Measurements from ENCODE around the gene HYAL3. TPM values are rescaled to one million over a fixed set of nuclear protein-coding genes. Genes with fewer than 3 reads are reported as not detected.
A peak's percentile ranks its signal among the peaks of the same experiment; 100 is the strongest.

Gene HYAL3
- total and polyA plus RNA-seq, 2 donors (not counting 1 experiment from before 2014, with no cell fraction given): 3.7 to 4.2 TPM

DNA sequence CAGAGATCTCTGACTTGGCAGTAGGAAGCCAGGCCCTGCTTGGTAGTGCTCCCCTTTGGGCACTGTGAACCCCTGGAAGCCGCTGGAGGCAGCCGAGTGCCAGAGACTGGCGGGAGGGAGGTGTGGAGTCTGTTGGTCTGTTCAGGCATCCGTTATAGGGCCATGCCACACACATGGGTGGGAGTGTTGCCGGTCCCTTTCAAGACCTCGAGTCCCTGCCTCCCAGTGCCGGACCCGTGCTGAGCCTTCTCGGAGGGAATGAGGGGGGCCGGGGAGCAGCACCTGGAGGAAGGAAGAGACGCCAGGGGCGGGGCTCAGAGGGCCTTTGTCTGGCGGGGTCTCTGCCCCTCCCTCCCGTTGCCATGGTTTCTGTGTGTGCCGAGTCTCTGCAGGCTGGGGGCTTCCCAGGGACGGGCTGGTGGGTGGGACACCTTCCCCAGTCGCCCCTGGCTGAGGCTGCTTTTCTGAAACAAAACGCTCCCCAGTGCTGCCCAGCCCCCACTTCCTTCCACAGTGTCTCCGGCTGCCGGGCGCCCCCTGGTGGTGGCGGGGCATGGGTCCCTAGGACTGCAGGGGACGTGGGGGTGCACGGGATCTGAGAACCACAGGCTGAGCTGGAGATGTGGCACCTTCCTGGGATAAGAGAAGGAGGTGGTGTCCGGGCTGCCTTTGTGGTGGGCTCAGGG lies 53.2 kb downstream of the HYAL3 start:
- peaks cover 82% of the 10 kb centered on the region for H3K4me1 Mint-ChIP-seq
- Histone ChIP-seq H3K27me3 (replicated peaks in 1 of 4; ENCODE audit: control extremely low read depth in 1 of 4, control insufficient read depth in 3 of 4, insufficient read depth in 4 of 4, low read length in 3 of 4) (no peaks in the 10 kb centered on the region), H3K9ac (ENCODE audit: low read length) (peak overlapping the region; percentile 52), H3K9me3 (ENCODE audit: control extremely low read depth in 1 of 3, control insufficient read depth in 2 of 3, insufficient read depth in 1 of 3, low read length in 2 of 3) (no peaks in the 10 kb centered on the region), H4K20me1 (ENCODE audit: control insufficient read depth, insufficient read depth, low read length, poor library complexity, severe bottlenecking) (peaks cover 96% of the 10 kb centered on the region), H3K4me3 (ENCODE audit: control extremely low read depth in 1 of 5, extremely low read depth in 1 of 5, insufficient read depth in 1 of 5, low read depth in 2 of 5, low read length in 4 of 5) (peak overlapping the region in 4 of 5 experiments; percentile 37 to 50 (median 40)), H3K4me1 (ENCODE audit: control insufficient read depth in 2 of 2, insufficient read depth in 2 of 2, low read length in 2 of 2) (peaks cover 66 to 94% of the 10 kb centered on the region in 2 donors), H3K27ac (ENCODE audit: low read length in 2 of 2) (peak overlapping the region; percentile 76 to 86), H3K4me2 (replicated peaks; ENCODE audit: low read depth, low read length, poor library complexity, severe bottlenecking) (peak overlapping the region; percentile 81), H3K36me3 (replicated peaks in 1 of 2; ENCODE audit: control extremely low read depth in 1 of 2, control insufficient read depth in 1 of 2, extremely low read depth in 1 of 2, insufficient read depth in 2 of 2, low read length in 1 of 2) (peaks cover 0 to 51% of the 10 kb centered on the region in 2 experiments), H2AFZ (ENCODE audit: insufficient read depth, low read depth, low read length, poor library complexity, severe bottlenecking) (no peak overlapping the region), H3K79me2 (ENCODE audit: control insufficient read depth, insufficient read depth, low read length) (peaks cover 100% of the 10 kb centered on the region)
- ATAC-seq (ENCODE audit: low read depth) (peak; percentile 66), DNase-seq (peak; percentile 92)
- POLR2A ChIA-PET: interaction anchor here (0.6 to 1.8 kb wide), 7 partner anchors 11 to 19 kb away, joined by 3 to 10 read pairs (median 4); partner anchors contain the start of gene GNAI2
- H3K4me3 Mint-ChIP-seq: peak overlapping the region; percentile 82
- peak overlapping the region; percentile 89 for H3K27ac Mint-ChIP-seq
- H3K9me3 Mint-ChIP-seq (ENCODE audit: insufficient read depth): no peaks in the 10 kb centered on the region
- no peaks in the 10 kb centered on the region for H3K27me3 Mint-ChIP-seq
- CTCF ChIA-PET: interaction anchor here (0.7 to 27.3 kb wide), 20 partner anchors 12 to 125 kb away, joined by 3 to 596 read pairs (median 5); partner anchors contain the start of genes GNAI2, GNAT1 and IFRD2
- intact Hi-C loops (cut with micrococcal nuclease): loop anchor here (1.0 to 2.0 kb wide), 6 partner anchors 8 to 52 kb away; partner anchors contain the start of gene IFRD2
- TF ChIP-seq EZH2 (IDR thresholded peaks at IDR 0.05; ENCODE audit: borderline replicate concordance, insufficient read depth, low read depth, low read length, poor library complexity, severe bottlenecking): no peak
- TF ChIP-seq, protein P1, sequence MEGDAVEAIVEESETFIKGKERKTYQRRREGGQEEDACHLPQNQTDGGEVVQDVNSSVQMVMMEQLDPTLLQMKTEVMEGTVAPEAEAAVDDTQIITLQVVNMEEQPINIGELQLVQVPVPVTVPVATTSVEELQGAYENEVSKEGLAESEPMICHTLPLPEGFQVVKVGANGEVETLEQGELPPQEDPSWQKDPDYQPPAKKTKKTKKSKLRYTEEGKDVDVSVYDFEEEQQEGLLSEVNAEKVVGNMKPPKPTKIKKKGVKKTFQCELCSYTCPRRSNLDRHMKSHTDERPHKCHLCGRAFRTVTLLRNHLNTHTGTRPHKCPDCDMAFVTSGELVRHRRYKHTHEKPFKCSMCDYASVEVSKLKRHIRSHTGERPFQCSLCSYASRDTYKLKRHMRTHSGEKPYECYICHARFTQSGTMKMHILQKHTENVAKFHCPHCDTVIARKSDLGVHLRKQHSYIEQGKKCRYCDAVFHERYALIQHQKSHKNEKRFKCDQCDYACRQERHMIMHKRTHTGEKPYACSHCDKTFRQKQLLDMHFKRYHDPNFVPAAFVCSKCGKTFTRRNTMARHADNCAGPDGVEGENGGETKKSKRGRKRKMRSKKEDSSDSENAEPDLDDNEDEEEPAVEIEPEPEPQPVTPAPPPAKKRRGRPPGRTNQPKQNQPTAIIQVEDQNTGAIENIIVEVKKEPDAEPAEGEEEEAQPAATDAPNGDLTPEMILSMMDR (IDR thresholded peaks at IDR 0.05): peak; percentile 96
- 2% methylated on average over 18 of the region's 25 CpGs for WGBS (ENCODE audit: insufficient coverage)

DNA sequence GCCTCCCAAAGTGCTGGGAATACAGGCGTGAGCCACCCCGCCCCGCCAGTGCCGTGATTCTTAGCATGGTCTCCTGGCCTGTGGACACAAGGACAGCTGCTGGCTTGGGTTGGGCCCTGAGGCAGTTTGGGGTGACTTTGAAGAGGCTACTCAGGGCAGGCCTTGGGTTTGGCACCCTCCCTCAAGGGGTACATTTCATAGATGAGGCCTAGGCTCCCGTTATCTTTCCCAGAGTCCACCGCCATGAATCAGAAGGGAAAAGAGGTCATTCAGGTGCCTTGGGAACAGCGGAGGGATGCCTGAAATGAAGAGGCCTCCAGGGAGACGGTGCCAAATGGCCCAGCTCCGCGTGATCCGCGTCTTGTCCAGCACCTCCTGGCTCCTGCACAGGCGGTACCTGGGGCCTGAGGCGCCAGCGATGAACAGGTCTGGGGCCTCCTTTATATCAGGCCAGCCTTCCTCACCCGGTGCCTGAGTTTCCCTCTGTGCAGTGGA lies 53.9 kb downstream of the HYAL3 start:
- H3K4me2 ChIP-seq (replicated peaks; ENCODE audit: low read depth, low read length, poor library complexity, severe bottlenecking): peak overlapping the region; percentile 81
- H3K27ac ChIP-seq (ENCODE audit: low read length in 2 of 2): peak overlapping the region; percentile 76 to 86
- Mint-ChIP-seq H3K9me3 (ENCODE audit: insufficient read depth) (no peaks in the 10 kb centered on the region), H3K4me1 (peaks cover 83% of the 10 kb centered on the region), H3K27me3 (no peaks in the 10 kb centered on the region), H3K4me3 (peak overlapping the region; percentile 82), H3K27ac (peak overlapping the region; percentile 89)
- ChIA-PET CTCF (interaction anchor here (3.8 to 27.3 kb wide), 3 partner anchors 3 to 13 kb away, joined by 70 to 596 read pairs (median 596); partner anchors contain the start of gene GNAI2), POLR2A (no interaction called here)
- peaks cover 100% of the 10 kb centered on the region for H3K79me2 ChIP-seq (ENCODE audit: control insufficient read depth, insufficient read depth, low read length)
- peak overlapping the region in 3 of 5 experiments; percentile 37 to 50 (median 38) for H3K4me3 ChIP-seq (ENCODE audit: control extremely low read depth in 1 of 5, extremely low read depth in 1 of 5, insufficient read depth in 1 of 5, low read depth in 2 of 5, low read length in 4 of 5)
- no peak for ATAC-seq (ENCODE audit: low read depth)
- H3K36me3 ChIP-seq (replicated peaks in 1 of 2; ENCODE audit: control extremely low read depth in 1 of 2, control insufficient read depth in 1 of 2, extremely low read depth in 1 of 2, insufficient read depth in 2 of 2, low read length in 1 of 2): peaks cover 0 to 52% of the 10 kb centered on the region in 2 experiments
- no peaks in the 10 kb centered on the region for H3K27me3 ChIP-seq (replicated peaks in 1 of 4; ENCODE audit: control extremely low read depth in 1 of 4, control insufficient read depth in 3 of 4, insufficient read depth in 4 of 4, low read length in 3 of 4)
- no peak overlapping the region for H2AFZ ChIP-seq (ENCODE audit: insufficient read depth, low read depth, low read length, poor library complexity, severe bottlenecking)
- H3K9me3 ChIP-seq (ENCODE audit: control extremely low read depth in 1 of 3, control insufficient read depth in 2 of 3, insufficient read depth in 1 of 3, low read length in 2 of 3): no peaks in the 10 kb centered on the region
- peaks cover 70 to 96% of the 10 kb centered on the region in 2 donors for H3K4me1 ChIP-seq (ENCODE audit: control insufficient read depth in 2 of 2, insufficient read depth in 2 of 2, low read length in 2 of 2)
- WGBS (ENCODE audit: insufficient coverage): 85% methylated on average over 16 of the region's 16 CpGs
- peaks cover 94% of the 10 kb centered on the region for H4K20me1 ChIP-seq (ENCODE audit: control insufficient read depth, insufficient read depth, low read length, poor library complexity, severe bottlenecking)
- TF ChIP-seq EZH2 (IDR thresholded peaks at IDR 0.05; ENCODE audit: borderline replicate concordance, insufficient read depth, low read depth, low read length, poor library complexity, severe bottlenecking): no peak
- TF ChIP-seq, protein P1 (IDR thresholded peaks at IDR 0.05): no peak
- H3K9ac ChIP-seq (ENCODE audit: low read length): peak overlapping the region; percentile 52
- no peak for DNase-seq
- intact Hi-C loops (cut with micrococcal nuclease): no loop called here

All from B cell (primary cell).